NCI-H187 (cell line): ENCODE results near the gene AFMID.
"Not testable (repeated sequence)": the region's sequence is repeated elsewhere in the genome, so short reads cannot be mapped to it uniquely, and the experiment has no call there.

Experiments
- DNase-seq, 2 experiments: peaks; one replicate each; lab custom pipeline; 2025; lab: John Stamatoyannopoulos, UW

The AFMID gene

DNA sequence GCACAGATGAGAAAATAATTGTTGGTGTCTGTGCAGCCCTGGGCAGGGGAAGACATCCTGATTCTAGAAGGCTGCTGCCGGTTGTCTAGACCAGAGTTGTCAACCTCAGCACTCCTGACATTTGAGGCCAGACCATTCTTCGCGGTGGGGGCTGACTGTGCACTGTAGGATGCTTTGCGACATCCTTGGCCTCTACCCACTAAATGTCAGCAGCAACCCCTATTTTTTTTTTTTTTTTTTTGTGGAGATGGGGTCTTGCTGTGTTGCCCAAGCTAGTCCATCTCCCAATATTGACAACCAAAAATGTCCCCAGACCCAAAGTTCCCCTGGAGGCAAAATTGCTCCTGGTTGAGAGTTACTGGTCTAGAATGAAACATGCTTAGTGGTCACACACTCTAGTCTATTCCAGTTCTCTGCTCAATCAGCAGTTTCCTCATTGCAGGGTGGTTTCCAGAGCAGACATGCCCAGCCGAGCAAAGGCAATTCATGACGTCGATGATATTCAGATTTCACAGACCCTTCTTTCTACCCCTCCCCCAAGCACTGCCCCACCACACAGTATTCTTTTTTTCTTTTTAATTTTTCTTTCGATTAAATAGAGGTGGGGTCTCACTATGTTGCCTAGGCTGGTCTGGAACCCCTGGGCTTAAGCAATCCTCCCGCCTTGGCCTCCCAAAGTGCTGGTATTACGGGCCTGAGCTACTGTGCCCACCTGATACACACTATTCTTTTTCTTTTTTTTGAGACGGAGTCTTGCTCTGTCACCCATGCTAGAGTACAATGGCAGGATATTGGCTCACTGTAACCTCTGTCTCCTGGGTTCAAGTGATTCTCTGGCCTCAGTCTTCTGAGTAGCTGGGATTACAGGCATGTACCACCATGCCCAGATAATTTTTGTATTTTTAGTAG, 32.0 kb upstream of the AFMID start:
- DNase-seq, result no peak

DNA sequence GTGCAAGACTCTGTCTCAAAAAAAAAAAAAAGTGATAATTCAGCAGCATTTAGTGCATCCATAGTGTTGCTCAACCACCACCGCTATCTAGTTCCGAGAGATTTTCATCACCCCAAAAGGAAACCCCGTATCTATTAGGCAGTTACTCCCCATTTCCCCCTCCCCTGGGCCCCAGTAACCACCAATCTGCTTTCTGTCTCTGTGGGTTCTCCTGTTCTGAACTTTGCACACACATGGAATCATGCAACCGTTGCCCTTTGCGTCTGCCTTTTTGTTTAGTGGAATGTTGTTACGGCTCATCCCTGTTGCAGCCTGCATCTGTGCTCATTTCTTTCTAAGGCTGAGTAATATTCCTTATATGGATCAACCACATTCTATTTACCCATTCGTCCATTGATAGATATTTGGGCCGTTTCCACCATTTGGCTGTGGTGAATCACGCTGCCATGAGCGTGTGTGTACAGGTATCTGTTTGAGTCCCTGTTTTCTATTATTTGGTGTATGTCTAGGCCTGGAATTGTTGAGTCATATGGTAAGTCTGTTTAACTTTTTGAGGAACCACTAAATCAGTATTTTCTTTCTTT, 27.5 kb upstream of the AFMID start:
- no peak for DNase-seq

DNA sequence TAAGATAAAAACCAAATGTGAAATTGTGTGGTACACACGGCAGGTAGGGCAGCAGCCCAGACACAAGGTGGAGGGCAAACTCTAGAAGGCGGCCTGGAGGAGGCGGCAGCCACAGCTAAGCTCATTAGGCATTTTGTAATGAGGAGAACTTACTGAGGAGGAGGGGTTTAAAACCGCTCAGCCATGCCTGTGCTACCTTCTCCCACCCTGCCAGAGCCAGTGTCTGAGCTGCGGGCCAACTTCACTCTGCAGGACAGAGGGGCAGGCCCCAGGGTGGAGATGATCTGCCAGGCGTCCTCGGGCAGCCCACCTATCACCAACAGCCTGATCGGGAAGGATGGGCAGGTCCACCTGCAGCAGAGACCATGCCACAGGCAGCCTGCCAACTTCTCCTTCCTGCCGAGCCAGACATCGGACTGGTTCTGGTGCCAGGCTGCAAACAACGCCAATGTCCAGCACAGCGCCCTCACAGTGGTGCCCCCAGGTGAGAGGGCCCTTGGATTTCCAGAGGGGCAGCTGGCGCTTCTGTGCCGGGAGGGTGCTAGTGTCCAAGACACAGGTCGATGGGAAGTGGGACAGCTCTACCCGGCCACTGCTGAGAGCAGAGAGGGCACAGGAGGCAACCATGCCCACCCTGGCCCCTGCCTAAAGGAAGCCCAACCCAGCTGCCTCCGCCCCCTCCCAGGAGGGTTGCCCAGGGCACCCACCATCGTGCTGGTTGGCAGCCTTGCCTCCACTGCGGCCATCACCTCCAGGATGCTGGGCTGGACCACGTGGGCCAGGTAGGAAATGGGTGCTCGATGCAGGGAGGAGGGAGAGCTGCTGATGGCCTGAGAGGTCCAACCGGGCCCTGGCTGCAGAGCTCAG, 23.0 kb upstream of the AFMID start:
- DNase-seq, result no peak

DNA sequence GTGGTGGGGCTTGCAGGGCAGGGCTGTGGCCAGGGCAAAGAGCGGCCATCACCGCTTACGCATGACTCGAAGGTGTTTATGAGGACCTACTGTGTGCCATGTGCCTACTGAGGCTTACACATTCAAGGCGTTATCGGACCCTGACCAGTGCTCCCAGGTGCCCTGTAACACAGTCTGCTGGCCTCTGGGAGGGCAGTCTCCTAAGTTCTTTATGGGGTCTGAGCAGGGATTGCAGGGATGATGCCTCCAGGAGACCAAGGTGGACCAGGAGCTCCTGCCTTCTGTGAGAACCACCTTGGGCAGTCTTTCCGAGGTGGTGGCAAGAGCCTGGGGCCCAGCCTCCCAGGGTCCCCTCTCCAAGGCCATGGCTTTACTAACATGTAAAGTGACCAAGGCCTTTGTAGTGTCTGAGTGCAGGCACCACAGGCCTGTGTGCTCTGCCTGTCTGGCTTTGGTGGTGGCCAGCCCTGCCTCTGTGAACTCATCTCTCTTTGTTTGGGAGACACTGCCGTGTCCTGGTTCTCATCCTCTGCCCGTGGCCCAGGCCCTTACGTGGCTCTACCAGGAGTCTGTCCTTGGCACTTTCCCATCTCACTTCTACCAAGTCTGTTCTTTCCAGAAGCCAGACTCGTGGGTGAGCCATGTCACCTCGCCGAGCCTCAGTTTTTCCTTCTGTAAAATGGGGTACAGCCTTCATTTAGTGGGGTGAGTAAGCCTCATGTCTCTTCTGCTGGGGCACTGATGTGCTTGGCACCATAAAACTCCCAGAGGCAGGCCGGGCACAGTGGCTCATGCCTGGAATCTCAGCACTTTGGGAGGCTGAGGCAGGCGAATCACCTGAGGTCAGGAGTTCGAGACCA, 22.2 kb upstream of the AFMID start:
- DNase-seq, result no peak

DNA sequence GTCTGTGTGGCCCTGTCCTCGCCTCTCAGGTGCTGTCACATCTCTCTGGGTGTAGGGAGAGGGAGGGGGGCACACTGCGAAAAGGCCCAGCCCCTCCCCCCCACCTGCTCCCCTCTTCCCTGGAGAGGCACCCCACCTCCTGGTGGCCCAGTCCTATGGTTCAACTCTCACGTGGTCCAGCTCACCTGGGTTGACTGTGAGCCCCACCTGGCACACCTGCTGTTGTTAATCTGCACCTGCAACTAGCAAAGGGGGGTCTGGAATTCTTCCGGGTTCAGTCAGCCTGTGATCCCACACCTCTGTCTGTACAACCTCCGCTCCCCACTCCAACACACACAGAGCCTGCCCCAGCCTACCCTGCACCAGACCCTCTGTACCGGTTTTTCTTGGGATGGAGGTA, 20.7 kb upstream of the AFMID start:
- no peak for DNase-seq

DNA sequence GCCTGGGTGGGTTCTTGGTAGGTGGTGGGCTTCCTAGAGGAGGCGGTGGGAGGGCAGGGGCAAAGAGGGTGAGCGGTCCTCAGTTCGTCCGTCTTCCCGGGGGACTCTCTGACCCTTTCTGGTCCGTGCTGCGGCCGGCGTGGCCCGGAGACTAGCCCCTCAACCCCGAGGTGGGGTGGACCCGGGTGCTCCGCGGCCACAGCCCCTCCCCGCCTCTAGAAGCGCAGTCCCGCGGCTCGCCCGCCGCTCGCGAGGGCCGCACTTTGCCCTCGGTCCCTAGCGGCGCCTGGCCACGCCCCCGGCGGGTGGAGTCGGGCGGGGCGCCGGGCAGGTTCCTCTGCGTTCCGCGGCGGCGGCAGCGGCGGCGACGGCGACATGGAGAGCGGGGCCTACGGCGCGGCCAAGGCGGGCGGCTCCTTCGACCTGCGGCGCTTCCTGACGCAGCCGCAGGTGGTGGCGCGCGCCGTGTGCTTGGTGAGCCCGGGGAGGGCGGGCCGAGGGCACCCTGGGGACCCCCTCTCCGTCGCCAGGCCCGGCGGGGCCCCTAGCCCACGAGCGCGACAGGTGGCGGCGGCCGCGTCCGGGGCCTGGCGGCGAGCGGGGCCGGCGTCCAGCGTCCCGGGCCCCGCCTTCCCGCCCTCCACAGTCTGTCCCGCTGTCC, 18.8 kb upstream of the AFMID start, which contains the start of gene SYNGR2:
Gene SYNGR2 (plus strand): TSS at position 340 of the 661 bp plus-strand sequence. CDS start 36 bp downstream, at position 376.
- DNase-seq, result peak; percentile 39 to 76

DNA sequence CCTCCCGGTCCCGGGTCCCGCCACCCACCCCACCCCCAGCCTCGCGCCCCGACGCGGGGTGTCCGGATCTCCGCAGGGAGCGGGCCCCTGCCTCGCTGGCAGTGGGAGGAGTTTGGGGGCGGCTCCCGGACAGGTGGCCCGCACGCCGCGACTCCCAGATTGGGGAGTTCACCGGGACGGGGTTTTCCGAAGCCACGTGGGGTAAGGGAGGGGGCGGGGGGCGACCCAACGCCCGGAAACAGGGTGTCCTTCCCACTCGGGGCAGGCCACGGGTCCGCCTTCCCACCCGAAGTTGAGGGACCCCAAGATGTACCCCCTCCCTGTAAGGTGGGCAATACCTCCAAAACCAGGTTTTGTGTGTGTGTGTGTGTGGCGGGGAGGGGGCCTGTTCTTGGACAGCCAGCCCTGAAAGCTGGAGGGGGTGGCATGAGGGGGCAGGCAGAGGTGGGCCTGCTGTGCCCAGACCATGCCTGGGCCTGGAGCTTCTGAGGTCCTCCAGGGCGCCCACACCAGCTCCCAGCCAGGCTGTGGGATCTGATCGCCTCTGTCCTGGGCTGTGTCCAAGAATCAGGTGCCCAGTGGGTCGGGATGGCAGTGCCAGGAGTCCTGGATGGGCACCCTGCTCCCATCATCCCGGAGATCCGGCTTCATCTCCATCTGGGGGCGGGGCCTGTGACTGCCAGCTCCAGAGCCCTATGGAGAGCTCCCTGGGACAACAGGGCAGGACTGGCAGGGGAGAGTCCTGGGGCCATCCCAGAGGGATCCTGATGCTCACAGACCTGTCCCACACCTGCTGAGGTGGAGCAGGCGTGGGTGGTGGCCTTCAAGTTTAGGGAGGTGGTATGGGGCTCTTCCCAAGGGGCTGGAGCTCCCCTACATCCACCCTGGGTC, 18.0 kb upstream of the AFMID start:
- no peak for DNase-seq

DNA sequence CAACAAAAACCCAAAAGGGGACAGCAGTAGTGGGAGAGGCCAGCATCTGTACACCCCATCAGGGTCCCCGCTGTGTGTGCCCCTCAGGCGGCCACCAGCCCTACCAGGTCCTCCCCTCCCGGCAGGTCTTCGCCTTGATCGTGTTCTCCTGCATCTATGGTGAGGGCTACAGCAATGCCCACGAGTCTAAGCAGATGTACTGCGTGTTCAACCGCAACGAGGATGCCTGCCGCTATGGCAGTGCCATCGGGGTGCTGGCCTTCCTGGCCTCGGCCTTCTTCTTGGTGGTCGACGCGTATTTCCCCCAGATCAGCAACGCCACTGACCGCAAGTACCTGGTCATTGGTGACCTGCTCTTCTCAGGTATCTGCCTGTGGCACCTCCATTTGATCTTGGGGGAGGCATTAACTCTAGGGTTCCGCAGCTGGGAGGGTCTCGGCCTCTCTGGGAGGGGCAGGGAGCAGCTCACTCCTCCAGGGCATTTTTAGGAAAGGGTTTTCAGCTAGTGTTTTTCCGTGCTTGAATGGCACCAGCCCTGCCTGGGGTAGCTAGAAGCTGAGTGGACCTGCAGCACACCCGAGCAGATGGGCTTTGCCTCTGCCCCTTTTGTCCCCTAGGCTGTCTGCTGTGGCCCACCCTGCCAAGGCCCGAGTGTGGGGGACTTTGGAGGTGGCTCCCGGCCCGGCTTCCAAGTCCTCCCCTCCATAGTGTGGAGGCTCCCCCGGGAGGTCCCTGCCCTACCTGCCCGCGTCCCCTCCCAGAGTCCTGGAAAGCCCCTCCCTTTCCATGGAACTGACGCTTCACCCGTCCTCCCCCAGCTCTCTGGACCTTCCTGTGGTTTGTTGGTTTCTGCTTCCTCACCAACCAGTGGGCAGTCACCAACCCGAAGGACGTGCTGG, 16.2 kb upstream of the AFMID start:
- DNase-seq, result no peak

DNA sequence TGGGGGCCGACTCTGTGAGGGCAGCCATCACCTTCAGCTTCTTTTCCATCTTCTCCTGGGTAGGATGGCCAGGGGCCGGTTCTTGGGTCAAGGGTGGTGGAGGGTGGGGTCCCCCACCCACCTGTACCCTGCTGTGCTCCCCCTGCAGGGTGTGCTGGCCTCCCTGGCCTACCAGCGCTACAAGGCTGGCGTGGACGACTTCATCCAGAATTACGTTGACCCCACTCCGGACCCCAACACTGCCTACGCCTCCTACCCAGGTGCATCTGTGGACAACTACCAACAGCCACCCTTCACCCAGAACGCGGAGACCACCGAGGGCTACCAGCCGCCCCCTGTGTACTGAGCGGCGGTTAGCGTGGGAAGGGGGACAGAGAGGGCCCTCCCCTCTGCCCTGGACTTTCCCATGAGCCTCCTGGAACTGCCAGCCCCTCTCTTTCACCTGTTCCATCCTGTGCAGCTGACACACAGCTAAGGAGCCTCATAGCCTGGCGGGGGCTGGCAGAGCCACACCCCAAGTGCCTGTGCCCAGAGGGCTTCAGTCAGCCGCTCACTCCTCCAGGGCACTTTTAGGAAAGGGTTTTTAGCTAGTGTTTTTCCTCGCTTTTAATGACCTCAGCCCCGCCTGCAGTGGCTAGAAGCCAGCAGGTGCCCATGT, 15.4 kb upstream of the AFMID start:
- not testable (repeated sequence) for DNase-seq

DNA sequence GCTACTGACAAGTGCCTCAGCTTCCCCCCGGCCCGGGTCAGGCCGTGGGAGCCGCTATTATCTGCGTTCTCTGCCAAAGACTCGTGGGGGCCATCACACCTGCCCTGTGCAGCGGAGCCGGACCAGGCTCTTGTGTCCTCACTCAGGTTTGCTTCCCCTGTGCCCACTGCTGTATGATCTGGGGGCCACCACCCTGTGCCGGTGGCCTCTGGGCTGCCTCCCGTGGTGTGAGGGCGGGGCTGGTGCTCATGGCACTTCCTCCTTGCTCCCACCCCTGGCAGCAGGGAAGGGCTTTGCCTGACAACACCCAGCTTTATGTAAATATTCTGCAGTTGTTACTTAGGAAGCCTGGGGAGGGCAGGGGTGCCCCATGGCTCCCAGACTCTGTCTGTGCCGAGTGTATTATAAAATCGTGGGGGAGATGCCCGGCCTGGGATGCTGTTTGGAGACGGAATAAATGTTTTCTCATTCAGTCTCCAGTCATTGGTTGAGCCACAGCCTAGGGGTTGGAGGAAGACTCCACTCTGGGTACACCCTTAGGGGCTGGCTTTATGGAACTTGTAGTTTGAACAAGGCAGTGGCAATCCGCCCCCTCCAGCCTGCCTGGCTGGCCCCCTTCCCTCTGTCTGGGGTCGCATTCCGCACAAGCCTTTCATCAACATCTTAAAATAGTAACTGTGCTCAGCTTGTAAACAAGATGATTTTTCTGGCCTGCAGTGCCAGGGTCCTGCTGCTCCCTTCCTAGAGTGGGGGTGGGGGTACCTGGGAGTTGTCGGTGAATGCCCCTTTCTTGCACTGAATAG, 14.7 kb upstream of the AFMID start:
- no peak for DNase-seq

DNA sequence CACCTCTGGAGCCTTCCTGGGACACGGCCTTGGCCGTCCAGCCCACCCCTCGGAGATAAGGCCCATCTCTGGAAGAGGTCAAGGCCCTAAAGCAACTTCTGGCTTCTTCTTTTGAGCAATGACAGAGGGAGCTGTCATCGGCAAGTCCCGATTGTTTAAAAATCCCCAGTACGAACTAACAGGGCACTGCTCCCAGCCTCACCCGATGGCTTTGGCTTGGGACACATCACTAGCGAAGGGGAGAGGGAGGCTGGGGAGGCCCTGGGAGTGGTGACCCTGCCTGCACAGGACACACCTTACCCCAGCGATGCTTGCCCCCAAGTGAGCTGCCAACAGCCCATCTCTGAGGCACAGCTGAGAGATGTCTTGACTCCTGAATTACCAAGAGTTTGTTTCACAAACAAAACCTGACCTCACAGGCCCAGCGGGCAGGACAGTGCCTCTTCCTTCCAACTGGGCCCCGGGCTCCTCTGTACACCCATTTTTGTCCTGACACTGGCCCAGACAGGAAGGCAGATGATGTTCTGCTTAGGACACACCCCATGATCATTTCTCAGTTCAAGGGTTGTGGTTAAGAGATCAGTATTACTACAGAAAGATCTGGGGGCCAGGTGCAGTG, 14.0 kb upstream of the AFMID start:
- DNase-seq, result no peak

DNA sequence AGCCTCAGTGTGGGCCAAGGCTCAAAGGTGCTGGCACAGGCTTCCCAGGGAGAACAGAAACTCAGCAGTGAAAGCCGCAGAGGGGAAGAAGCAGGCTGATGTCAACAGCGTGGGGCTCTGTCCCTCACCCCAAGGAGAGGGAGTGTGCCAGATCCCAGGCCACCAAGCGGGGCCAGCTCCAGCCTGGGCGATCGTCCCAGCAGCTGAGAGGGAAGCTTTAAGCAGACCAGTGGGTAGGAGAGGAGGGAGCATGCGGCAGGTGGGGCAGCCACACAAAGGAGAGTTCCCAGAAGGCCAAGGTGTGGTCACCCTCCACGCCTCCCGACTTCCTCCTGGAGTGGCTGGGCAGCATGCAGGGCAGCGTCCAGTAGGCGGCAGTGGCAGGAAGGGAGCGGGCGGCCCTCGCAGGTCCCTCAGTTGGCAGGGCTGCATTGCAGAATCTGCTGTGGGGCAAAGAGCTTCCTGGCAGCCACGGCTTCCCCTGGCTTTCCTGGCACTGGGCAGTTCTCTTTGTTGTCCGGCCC, 12.8 kb upstream of the AFMID start:
- DNase-seq, result no peak

DNA sequence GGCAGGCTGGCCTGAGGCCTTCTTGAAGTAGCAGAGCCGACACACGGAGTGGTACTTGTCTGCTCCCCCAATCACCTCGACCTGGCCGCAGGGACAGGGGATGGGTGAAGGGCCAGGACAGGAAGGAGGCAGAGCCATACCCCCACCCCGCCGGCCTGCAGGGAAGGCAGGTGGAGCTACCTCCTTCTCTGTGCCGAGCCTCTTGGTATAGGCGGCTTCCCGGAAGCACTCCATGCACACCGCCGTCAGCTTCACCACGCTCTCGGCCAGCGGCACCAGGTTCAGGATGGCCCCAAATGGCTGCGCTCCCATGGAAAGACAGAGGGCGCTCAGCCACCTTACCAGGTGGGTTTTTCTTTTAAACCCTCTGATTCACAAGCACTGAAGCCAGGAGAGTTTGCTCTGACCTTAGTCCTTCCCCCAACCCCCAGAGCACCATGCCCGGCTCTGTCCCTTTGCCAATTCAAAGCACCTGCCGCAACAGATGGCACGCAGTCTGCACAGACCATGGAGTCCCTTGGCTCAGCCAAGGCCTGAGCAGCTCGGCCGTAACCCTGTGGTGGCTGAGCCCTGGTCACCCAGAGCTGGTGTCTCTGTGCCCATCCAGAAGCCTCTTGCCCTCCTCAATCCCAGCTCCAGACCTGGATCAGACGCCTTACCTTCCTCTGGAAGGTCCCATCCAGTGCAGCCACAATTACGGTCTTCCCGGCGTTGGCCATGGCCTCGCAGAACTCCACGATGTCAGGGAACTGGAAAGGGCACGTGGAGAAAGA, 12.1 kb upstream of the AFMID start:
- DNase-seq, result no peak

DNA sequence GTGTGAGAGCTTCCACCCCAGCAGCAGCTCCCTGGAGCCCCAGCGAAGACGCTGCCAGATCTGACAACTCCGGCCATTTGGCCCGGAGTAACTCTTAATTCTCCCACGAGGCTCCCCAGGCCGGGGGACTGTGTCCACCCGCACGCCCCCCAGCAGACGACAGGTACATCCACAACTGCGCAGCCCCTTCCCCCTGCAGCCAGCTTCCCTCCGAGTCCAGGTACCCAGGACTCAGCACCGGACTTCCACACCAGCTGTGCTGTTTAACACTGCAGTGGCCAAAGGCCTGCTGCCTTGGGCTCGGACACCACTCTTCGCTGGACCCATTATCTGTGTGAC, 11.6 kb upstream of the AFMID start:
- DNase-seq, result no peak

DNA sequence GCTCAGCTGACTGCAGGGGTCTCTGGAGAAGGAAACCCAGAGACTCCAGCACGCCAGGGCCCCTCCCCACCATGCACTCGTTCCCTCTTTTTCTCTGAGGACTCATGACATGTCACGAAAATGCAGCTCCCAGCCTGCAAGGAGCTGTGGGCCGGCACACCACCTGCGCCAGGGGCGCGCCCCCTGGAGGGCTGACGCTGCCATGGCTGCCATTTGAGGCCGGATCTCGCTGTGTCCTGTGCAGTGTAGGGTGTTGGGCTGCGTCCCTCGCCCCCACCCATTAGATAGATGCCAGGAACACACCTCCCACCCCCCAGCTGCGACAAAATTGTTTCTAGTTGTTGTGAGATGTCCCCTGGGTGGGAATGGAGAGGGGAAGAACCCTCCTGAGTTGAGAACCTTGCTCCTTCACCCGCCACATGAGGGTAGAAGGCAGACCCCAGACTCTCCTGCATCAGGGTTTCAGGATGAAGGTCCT, 10.6 kb upstream of the AFMID start:
- DNase-seq, result no peak

DNA sequence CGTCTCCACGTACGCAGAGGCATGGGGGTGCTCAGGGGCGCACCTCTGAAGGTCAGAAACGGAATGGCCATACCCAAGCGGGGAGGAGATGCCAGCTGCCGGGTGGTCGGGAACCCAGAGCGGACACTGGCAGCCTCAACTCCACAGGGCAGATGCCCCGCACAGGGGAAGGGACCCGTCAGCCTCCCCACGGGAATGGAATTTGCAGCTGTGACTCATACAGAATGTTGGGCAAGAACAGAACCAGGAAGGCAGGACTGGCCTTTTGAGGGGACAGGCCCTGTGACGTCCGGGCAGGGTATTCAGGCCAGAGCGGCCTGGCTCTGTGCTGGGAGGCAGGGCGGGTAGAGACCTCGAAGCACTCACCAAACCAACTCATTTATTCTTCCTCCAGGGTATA, 7.8 kb upstream of the AFMID start:
- DNase-seq, result no peak
